Smooth muscle cell (in vitro differentiated cells): ENCODE results near the gene ZDHHC11B. TPM values are rescaled to one million over a fixed set of nuclear protein-coding genes. Genes with fewer than 3 reads are reported as not detected.

Source experiments
- DNase-seq: peaks from one replicate; lab custom pipeline; 2025; ENCODE audit not compliant: unreplicated experiment; lab: John Stamatoyannopoulos, UW
- H2AFZ ChIP-seq: fragments of 200-600 bp; sonication (generic); 2 replicates; pipeline ENCODE4 v1.6.0; 2016; ENCODE audit warnings: antibody characterized with exemption, low read depth, mild to moderate bottlenecking
- H3F3A ChIP-seq: fragments of 200-600 bp; sonication (generic); 2 replicates; pipeline ENCODE4 v1.6.0; 2017; ENCODE audit warnings: antibody characterized with exemption, low read depth
- H3K27ac ChIP-seq: fragments of 200-600 bp; sonication (generic); 2 replicates; pipeline ENCODE4 v1.5.1; 2016; ENCODE audit warnings: low read depth, mild to moderate bottlenecking
- H3K27me3 ChIP-seq: fragments of 200-600 bp; sonication (generic); 2 replicates; pipeline ENCODE4 v1.6.1; 2016; ENCODE audit warnings: low read depth, mild to moderate bottlenecking
- H3K36me3 ChIP-seq: fragments of 200-600 bp; sonication (generic); 2 replicates; pipeline ENCODE4 v1.5.1; 2016; ENCODE audit warnings: low read depth
- H3K4me1 ChIP-seq: fragments of 200-600 bp; sonication (generic); 2 replicates; pipeline ENCODE4 v1.5.1; 2016; ENCODE audit warnings: low read depth
- H3K4me2 ChIP-seq: fragments of 200-600 bp; sonication (generic); 2 replicates; pipeline ENCODE4 v1.6.0; 2016; ENCODE audit warnings: mild to moderate bottlenecking
- H3K4me3 ChIP-seq: fragments of 200-600 bp; sonication (generic); 2 replicates; pipeline ENCODE4 v1.5.1; 2016; ENCODE audit warnings: mild to moderate bottlenecking
- H3K79me2 ChIP-seq: fragments of 200-600 bp; sonication (generic); 2 replicates; pipeline ENCODE4 v1.6.0; 2016; ENCODE audit warnings: low read depth, mild to moderate bottlenecking
- H3K9ac ChIP-seq: fragments of 200-600 bp; sonication (generic); 2 replicates; pipeline ENCODE4 v1.6.0; 2016; ENCODE audit warnings: low read depth
- H3K9me3 ChIP-seq: fragments of 200-600 bp; sonication (generic); replicated peaks from 2 replicates; pipeline ENCODE4 v1.5.1; 2016; ENCODE audit warnings: low read depth
- H4K20me1 ChIP-seq: fragments of 200-600 bp; sonication (generic); 2 replicates; pipeline ENCODE4 v1.6.0; 2016; ENCODE audit warnings: low read depth
- WGBS: methylation state at CpG from one replicate; pipeline ENCODE4 v1.1.7; 2016; ENCODE audit warnings: low lambda C conversion rate; 5-methylcytosine and 5-hydroxymethylcytosine counted together
- polyA plus RNA-seq: library from polyadenylated mRNA; unstranded; fragments of >200 nt; fragmentation: Nextera tagmentation; extraction: Ambion mirVana; gene quantifications from 2 replicates; pipeline ENCODE4 v1.2.1, GENCODE V29; 2016
- total RNA-seq: library from RNA; depleted of rRNA; stranded (reverse); fragments of >200 nt; gene quantifications from 2 replicates; pipeline ENCODE4 v1.2.3, GENCODE V29; 2014
- TF ChIP-seq, protein P1 (sequence below): fragments of 200-600 bp; sonication (generic); IDR thresholded peaks from 2 replicates; pipeline ENCODE4 v1.5.1; 2017; ENCODE audit warnings: borderline replicate concordance, mild to moderate bottlenecking, antibody characterized with exemption; ENCODE audit not compliant: insufficient read depth, poor library complexity, severe bottlenecking

Gene ZDHHC11B
- total and polyA plus RNA-seq, 2 experiments from 2014 or later, result not detected

DNA sequence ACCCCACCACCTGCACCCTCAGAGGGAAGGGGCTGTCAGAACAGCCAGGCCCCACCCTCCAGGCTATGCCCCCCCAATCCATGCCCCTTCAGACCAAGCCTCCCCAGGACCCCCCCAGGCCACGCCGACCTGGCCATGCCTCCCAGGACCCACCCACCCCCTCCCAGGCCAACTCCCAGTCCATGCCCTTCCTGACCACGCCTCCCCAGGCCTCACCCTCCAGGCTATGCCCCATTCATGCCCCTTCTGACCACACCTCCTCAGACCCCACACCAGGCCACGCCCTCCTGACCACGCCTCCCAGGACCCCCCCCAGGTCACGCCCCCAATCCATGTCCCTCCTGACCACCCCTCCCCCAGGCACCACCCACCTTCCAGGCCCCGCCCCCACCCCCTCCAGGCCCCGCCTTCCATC, 119.0 kb downstream of the ZDHHC11B start:
- no CpG with 5 or more reads among the region's 8 CpGs for WGBS
- Histone ChIP-seq H3K4me3 (no peak overlapping the region), H4K20me1 (no peaks in the 10 kb centered on the region), H3K4me1 (no peaks in the 10 kb centered on the region), H3K27ac (no peak overlapping the region), H2AFZ (no peak overlapping the region), H3K79me2 (no peaks in the 10 kb centered on the region), H3K36me3 (no peaks in the 10 kb centered on the region), H3F3A (no peaks in the 10 kb centered on the region), H3K4me2 (no peak overlapping the region), H3K9ac (no peak overlapping the region), H3K9me3 (no peaks in the 10 kb centered on the region), H3K27me3 (no peaks in the 10 kb centered on the region)
- DNase-seq, result no peak
- TF ChIP-seq, protein P1, sequence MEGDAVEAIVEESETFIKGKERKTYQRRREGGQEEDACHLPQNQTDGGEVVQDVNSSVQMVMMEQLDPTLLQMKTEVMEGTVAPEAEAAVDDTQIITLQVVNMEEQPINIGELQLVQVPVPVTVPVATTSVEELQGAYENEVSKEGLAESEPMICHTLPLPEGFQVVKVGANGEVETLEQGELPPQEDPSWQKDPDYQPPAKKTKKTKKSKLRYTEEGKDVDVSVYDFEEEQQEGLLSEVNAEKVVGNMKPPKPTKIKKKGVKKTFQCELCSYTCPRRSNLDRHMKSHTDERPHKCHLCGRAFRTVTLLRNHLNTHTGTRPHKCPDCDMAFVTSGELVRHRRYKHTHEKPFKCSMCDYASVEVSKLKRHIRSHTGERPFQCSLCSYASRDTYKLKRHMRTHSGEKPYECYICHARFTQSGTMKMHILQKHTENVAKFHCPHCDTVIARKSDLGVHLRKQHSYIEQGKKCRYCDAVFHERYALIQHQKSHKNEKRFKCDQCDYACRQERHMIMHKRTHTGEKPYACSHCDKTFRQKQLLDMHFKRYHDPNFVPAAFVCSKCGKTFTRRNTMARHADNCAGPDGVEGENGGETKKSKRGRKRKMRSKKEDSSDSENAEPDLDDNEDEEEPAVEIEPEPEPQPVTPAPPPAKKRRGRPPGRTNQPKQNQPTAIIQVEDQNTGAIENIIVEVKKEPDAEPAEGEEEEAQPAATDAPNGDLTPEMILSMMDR, result no peak

GRCh38 chr5:664994-665360, 119.6 kb downstream of the ZDHHC11B start:
- no peaks in the 10 kb centered on the region for H3K36me3 ChIP-seq
- H3K79me2 ChIP-seq, result no peaks in the 10 kb centered on the region
- TF ChIP-seq, protein P1, result no peak
- no peak overlapping the region for H3K27ac ChIP-seq
- WGBS, result 98% methylated on average over 20 of the region's 20 CpGs
- DNase-seq, result no peak
- H3K4me1 ChIP-seq, result no peaks in the 10 kb centered on the region
- no peaks in the 10 kb centered on the region for H4K20me1 ChIP-seq
- no peaks in the 10 kb centered on the region for H3K9me3 ChIP-seq
- H3F3A ChIP-seq, result no peaks in the 10 kb centered on the region
- no peak overlapping the region for H3K9ac ChIP-seq
- no peaks in the 10 kb centered on the region for H3K27me3 ChIP-seq
- no peak overlapping the region for H3K4me3 ChIP-seq
- no peak overlapping the region for H3K4me2 ChIP-seq
- no peak overlapping the region for H2AFZ ChIP-seq

- Histone ChIP-seq H3K36me3 (no peaks in the 10 kb centered on the region), H2AFZ (no peak overlapping the region)
- WGBS, result 96% methylated on average over 24 of the region's 24 CpGs
These were observed 120.1 kb downstream of the ZDHHC11B start for GRCh38 chr5:664343-664993.

More at GRCh38 chr5:664343-664993, 120.1 kb downstream of the ZDHHC11B start:
- H3K4me1 ChIP-seq, result no peaks in the 10 kb centered on the region
- no peak for DNase-seq
- no peak overlapping the region for H3K4me3 ChIP-seq
- no peaks in the 10 kb centered on the region for H3K9me3 ChIP-seq
- H3K79me2 ChIP-seq, result no peaks in the 10 kb centered on the region
- TF ChIP-seq, protein P1, result no peak
- H3F3A ChIP-seq, result no peaks in the 10 kb centered on the region
- H3K27me3 ChIP-seq, result no peaks in the 10 kb centered on the region
- no peak overlapping the region for H3K27ac ChIP-seq
- no peak overlapping the region for H3K4me2 ChIP-seq
- H4K20me1 ChIP-seq, result no peaks in the 10 kb centered on the region
- no peak overlapping the region for H3K9ac ChIP-seq
